Stimulated activated CD8-positive, alpha-beta memory T cell treated with anti-CD3 and anti-CD28 coated beads, Interleukin-12 subunit alpha, Interleukin-12 subunit beta, amount 100 ng/mL, for 24 hours (primary cell): ENCODE results near the gene BCL2L12.
"Not testable (repeated sequence)": the region's sequence is repeated elsewhere in the genome, so short reads cannot be mapped to it uniquely, and the experiment has no call there.

Source experiments
- DNase-seq: peaks from one replicate; pipeline ENCODE4 v3.0.0-alpha.2; 2020; ENCODE audit errors: extremely low read depth

BCL2L12 gene, protein sequence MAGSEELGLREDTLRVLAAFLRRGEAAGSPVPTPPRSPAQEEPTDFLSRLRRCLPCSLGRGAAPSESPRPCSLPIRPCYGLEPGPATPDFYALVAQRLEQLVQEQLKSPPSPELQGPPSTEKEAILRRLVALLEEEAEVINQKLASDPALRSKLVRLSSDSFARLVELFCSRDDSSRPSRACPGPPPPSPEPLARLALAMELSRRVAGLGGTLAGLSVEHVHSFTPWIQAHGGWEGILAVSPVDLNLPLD

DNA sequence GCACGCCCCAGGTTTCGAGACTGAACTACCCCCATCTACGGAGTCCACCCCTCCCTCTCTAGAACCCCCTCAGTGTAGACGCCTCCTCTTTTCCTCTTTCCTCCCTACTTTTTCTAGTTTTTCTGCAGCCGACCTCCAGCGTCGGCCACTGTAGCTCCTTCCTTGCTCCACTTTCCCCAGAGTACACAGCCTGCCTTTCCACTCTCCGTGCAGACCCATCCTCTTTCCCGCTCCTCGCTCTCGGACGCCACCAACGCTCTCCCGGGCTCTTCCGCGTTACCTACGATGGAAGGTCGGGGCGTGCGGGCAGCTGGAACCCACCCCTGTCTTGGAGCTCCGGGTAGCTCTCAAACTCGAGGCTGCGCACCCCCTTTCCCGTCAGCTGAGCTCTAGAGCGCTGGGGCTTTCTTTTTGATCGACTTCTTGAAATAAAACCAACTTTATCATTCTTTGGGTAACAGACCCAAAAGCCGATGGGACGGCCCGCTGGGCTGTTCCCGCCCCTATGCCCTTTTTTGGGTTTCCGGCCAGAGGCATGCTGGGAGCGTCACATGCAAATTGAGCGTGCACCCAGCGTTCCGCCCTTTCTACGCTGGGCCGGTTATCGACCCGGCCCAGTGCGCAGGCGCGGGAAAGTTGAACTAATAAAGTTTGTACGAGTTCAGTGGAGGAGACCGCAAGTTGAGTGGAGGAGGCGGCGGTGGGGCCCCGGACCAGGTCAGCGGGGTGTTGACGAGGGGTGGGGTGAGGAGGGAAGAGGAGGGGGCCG is at the start of gene BCL2L12, which contains the start of gene IRF3:
Gene BCL2L12, plus strand, starts transcription at position 583 of the 769 bp plus-strand sequence. CDS start 760 bp downstream, outside the sequence.
Gene IRF3, minus strand, starts transcription at position 507 of the 769 bp plus-strand sequence. CDS start 1,019 bp downstream, outside the sequence.
- peak; percentile 99 for DNase-seq

DNA sequence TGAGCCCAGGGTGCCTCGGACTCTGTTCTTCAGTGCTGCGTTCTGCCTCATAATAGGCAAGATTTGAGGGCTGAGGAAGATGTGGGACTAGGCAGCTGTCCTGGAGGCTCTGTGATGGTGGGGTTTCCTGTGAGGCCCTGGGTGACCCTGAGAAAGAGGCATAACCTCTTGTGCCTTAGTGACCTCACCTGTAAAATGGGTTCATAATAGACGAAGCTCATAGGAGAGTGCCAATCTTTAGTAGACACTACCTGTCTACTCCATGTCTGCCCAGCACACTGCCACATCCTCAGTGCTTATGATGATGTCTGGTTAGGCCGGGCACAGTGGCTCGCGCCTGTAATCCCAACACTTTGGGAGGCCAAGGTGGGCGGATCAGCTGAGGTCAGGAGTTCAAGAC is 49.2 kb upstream of the BCL2L12 start:
- no peak for DNase-seq

DNA sequence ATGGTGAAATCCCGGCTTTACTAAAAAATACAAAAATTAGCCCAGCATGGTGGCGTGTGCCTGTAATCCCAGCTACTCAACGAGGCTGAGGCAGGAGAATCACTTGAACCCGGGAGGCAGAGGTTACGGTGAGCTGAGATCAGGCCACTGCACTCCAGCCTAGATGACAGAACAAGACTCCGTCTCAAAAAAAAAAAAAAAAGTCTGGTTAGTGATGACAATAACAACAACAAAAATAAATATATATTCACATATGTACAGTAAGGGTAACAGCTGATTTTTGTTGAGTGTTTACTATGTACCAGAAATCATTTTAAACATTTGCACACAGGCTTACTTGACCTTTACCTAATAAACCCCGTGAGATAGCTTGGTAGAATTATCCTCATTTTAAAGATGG is 48.8 kb upstream of the BCL2L12 start:
- no peak for DNase-seq

DNA sequence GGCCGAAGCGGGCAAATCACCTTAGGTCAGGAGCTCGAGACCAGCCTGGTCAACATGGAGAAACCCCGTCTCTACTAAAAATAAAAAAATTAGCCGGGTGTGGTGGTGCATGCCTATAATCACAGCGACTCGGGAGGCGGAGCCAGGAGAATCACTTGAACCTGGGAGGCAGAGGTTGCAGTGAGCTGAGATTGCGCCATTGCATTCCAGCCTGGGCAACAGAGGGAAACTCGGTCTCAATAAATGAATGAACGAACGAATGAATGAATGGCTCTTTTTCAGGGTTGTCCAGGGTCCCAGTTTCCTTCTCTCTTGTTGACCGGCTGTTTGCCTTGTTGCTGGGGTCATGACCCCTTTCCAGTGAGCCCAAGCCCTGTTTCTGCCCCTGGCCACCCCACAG is 47.9 kb upstream of the BCL2L12 start:
- not testable (repeated sequence) for DNase-seq

DNA sequence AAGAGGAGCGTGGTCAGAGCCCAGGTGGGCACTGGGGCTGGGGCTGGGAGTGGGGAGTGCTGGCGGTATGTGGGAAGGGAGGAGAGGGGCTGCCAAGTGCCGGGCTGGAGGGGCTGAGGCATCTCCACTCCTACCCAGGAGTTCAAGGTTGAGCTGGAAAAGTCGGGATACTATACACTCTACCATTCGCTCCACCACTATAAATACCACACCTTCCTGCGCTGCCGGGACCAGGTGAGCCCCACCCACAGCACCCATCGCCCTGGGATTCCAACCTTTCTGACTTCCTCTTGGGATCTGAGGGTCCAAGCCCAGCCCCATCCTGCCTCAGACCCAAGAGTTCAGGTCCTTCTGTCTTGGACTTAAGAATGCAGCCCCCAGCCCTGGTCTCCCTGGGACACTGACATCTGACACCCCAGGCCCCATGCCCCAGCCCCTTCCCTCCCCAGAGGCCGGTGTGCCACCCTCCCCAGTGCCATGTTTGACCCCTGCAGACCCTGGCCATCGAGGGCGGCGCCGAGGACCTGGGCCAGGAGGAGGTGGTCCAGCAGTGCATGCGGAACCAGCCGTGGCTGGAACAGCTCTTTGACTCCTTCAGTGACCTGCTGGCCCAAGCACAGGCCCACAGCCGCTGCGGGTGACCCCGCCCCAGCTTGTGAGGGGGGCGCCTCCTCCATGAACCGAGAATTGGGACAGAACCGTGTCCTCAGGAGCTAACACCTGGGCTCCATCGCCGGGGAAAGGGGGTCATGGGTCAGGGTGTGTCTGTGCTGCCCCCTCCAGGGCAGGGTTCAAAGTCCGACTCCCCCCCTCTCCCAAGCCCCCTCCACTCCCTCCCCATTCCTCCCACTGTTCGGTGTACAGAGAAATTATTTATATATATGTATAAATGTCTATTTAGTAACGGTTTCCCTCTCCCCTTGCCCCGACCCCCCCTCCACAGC is 40.5 kb upstream of the BCL2L12 start:
- no peak for DNase-seq

DNA sequence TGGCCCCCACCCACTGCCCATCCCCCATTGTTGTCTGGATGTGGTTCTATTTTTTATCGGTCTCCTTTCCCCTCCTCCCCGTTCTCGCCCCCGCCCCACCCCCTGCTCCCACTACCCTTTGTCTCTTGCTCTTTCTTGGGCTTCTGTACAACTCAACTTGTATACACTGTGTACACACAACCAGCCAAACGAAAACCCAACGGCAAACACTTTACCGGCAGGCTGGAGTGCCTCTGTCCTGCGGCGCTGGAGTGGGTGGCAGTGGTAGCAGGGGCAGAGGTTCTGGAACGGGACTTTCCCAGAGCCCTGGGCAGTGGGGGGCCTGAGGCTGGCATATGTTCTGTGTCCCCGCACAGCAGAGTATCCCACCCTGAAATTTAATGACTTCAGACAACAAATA is 39.5 kb upstream of the BCL2L12 start:
- no peak for DNase-seq

DNA sequence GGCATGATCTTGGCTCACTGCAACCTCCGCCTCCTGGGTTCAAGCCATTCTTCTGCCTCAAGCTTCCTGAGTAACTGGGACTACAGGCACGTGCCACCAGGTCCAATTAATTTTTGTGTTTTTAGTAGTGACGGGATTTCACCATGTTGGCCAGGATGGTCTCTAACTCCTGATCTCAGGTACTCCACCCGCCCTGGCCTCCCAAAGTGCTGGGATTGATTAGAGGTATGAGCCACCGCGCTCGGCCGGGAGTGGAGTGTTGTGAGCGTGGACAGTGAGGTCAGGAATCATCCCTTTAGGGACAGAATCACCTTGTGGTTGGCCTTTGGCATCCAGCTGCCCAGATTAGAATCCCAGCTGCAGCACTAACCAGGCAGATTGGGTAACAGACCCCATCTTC is 36.1 kb upstream of the BCL2L12 start:
- DNase-seq: no peak

DNA sequence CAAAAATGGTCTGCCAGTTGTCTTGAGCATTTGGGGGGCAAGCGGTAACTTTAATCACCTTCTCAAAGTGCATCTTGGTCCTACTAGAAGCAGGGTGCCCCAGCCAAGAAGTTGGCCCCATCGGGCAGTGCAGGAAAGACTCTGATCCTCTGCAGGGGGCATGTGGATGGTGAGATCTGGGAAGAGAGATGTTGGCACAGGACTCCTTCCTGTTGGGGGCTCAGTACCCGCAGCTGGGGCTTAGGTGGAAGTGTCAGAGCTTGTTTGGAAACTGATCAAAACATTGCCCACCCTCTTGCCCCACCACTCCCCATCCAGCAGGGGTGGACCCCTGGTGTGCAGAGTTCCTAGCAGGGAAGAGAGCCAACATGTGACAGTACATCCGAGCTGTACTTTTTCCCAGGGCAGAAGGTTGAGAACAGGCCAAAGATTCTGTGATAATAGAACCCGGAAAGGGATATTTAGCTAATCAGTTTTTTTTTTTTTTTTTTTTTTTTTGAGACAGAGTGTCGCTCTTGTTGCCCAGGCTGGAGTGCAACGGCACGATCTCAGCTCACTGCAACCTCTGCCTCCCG is 34.6 kb upstream of the BCL2L12 start:
- DNase-seq: no peak

DNA sequence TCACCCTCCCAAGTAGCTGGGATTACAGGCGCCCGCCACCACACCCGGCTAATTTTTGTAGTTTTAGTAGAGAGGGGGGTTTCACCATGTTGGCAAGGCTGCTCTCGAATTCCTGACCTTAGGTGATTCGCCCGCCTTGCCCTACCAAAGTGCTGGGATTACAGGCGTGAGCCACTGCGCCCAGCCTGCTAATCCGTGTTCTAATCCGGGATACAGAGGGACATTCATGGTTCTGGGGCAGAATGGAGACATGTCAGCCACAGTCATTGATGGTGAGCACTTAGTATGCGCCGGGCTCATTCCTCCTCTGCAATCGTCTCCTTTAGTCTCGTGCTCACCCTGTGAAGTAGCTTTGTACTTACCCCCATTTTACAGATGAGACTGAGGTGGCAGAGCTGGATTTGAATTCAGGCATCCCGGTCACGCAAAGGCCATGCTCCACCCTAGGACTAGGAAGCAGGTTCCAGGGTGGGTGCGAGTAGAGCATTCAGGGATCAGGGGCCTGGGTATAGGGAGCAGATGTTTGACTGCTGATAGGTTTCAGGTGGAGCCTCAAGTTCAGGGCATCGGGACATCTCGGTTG is 34.0 kb upstream of the BCL2L12 start:
- DNase-seq: no peak

DNA sequence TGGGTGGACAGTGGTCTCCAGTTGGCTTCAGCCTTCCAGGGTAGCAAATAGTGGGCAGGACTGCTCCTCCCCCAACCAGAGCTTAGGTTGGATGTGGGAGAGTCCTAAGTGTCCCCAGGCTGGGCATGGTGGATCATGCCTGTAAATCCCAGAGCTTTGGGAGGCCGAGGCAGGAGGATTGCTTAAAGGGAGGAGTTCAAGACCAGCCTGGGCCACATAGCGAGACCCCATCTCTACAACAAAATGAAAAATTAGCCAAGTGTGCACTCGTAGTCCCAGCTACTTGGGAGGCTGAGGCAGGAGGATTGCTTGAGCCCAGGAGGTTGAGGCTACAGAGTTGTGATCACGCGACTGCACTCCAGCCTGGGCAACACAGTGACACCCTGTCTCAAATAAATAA is 33.2 kb upstream of the BCL2L12 start:
- no peak for DNase-seq

DNA sequence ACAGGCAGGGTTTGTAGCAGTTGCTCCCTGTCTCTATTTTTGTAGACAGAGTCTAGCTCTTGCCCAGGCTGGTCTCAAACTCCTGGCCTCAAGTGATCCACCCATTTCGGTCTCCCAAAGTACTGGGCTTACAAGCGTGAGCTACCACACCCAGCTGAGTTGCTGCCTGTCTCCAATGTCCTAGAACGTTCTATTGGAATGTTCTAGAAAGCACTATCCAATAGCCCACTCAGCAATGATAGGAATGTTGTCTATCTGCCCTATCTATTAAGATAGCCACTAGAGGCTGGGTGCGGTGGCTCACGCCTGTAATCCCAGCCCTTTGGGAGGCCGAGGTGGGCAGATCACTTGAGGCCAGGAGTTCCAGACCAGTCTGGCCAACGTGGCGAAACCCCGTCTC is 32.5 kb upstream of the BCL2L12 start:
- DNase-seq: not testable (repeated sequence)

DNA sequence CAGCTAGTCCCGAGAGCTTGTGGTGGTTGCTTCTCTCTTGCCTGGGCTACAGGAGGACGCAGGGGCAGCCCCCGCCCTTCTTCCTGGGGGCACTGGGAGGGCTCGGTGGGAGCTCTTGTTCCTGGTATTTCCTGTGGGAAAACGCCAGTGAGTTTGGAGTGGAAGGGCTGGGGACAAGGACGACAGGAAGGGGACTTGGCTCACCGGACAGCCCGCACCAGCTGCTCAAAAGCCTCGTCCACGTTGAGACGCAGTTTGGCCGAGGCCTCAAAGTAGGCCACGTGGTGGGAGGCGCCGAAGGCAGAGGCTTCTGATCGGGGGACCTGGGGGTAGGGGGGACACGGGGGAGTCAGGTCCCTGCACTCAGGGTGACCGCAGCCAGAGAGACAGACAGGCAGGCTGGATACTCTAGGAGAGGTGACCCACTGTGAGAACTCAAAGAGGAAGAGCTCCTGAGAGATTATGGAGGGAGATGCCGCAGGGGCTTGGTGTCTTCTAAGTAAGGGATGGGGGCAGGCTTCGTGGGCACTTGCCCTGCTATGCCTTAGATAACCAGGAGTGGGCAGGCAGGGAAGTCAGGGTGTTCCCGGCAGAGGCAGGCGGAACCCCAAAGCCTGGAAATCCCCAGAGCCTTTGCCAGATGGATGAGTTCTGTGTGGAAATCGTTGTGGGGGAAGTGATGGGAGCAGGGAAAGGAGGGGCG is 30.1 kb upstream of the BCL2L12 start:
- no peak for DNase-seq

DNA sequence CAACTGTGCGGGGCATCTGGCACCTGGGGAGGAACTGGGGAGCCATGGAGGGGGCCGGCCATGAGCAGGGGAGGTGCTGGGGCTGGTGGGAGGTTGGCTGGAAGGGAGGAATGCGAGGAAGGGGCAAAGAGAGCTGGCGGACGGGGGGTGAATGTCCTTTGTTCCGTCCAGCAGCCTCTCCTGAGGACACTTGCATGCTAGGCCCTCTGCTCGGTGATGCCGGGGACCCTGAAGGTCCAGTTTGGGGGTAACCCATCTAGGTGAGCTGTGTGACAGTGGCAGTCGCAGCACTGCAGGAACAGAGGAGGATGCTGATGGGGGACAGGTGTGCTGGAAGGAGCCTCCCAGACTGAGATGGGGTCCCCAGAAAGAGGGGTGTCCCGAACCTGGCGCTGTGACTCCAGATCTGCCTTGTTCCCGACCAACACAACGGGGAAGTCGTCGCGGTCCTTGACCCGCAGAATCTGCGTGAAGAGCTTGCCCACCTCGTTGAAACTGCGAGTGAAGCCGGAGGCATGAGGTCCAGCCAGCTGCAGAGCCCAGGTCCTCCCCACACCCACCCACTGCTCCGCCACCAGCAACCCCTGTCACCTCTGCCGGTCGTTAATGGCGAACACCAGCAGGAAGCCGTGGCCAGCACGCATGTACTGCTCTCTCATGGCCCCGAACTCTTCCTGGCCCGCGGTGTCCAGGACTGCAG is 29.4 kb upstream of the BCL2L12 start:
- no peak for DNase-seq

DNA sequence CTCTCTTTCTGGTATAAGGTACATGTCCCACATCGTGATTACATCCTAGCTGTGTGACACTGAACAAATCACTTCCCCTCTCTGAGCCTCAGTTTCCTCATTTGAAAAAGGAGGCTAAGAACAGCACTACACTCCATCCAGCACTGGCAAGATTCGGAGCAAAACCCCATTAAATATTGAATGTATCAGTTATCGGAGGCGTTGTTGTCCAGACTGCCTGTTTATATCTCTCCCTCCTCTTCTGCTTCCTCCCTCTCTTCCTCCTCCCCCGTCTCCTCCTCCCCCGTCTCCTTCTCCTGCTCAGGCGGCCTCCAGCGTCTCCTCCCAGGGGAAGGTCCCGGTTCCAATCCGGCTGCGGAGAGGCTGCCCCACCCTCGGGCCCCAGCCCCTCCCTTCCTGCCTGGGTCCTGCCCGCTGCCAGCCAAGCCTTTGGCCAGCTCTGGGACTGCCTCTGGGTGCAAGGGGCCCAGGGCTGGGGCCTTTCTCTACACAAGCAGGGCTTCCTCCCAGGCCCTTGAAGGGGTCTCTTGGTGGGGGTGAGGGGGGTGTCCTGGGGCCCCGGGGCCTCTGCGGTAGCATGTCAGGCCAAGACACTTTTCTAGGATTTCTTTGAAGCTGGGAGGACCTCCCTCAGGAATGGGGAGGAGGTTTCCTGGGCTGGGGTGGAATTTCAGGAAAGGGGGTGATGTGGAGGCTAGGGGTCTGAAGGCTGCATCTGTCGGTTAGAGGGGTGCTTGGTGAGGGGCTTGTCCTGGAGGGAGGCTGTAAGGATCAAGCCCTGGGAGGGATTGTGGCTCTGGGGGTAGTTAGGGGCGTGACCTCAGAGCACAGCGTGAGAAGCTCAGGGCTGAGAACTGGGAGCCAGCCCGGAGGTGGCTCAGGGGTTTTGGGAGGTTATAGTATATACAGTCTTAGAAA is 27.7 kb upstream of the BCL2L12 start:
- DNase-seq: no peak

DNA sequence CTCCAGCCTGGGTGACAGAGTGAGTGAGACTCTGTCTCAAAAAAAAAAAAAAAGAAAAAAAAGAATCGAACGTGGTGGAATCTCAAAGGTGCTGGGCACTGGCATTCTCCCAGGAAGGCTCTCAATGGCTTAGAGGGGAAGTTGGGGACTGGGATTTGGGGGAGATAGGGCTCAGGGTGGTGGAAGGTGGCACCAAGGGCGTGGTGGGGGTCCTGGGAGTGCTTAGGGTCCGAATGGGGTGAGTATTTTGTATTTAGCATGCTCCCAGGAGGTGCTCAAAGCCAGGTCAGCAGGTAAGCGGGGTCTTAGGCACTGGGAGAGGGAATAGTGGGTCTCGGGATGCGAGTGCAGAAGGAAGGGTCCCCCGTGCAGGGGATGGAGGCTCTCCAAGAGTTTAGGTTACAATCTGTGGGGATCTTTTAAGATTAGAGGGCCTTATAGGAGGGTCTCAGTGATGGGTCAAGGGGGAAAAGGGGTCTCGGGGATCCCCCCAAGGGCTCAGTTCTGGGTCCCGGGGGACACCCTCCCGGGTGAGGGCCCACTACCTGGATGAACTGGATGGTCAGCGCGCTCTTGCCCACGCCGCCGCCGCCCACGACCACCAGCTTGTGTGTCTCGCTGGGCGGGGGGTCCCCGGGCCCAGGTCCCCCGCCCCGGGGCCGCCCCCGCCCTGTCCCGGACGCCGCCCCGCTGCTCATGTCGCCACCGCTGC is 26.2 kb upstream of the BCL2L12 start:
- DNase-seq: no peak

DNA sequence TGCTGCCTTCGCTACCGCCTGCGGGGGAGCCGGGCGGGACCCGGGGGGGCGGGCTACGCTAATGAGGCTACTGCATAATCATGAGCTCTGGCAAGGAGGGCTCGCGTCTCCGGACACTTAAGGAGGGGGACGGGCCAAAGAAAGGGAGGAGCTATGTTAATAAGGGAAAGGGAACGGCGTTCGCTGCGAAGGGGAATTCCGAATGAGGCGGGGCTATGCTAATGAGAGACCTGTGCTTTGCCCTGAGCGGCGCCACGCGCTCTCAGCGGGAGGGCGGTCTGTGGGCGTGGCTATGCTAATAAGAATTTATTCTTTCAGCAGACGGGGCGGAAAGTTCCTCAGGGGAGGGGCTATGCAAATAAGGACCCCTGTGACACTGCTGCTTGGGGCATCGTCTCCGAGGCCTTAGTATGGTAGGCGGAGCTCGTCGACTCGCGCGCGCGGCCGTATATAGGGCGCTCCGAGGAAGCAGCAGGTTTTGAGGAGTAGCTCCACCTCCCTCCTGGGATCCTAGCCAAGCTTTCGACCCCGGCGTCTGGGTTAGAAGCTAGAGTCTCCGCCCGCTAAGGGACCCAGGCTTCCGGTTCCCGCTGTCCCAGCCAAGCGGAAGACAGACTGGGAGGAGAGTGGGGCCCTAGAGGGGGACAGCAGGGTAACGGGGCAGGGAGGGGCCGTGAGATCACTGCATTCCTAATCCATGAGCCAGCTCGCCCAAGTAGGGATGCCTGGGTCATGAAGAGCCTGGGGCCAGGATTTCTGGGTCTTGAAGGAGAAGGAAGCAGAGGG is 25.4 kb upstream of the BCL2L12 start, which contains the start of gene RRAS:
Gene RRAS, minus strand, starts transcription at position 31 of the 786 bp plus-strand sequence. CDS start 45 bp downstream, outside the sequence.
- peak; percentile 100 for DNase-seq
